Measurements from ENCODE around the gene KRT2.

DNA sequence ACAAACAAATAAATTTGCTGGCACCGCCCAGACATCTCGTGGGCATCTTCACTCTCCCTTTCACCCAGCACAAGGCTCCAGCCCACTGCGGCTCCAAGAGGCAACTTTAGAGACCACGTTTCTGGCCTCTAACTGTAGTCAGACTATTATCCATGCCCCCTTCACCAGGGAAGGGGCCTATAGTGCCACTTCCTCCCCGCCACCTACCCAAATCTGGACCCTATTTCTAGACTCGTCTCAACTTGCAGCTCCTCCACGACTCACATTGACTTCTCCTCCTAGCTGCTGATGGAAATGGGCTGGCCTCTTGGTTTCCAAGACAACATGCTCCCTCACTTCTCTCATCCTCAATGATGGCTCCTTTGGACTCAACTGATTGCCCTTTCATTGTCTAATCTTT, 15.9 kb upstream of the KRT2 start:
- TF ChIP-seq EZH2 (IDR thresholded peaks at IDR 0.05; ENCODE audit: borderline replicate concordance, low read depth, low read length, severe bottlenecking), result no peak
- TF ChIP-seq POLR2AphosphoS5 (IDR thresholded peaks at IDR 0.05; ENCODE audit: insufficient read depth, low read depth, low read length), result no peak
- TF ChIP-seq, protein P1, sequence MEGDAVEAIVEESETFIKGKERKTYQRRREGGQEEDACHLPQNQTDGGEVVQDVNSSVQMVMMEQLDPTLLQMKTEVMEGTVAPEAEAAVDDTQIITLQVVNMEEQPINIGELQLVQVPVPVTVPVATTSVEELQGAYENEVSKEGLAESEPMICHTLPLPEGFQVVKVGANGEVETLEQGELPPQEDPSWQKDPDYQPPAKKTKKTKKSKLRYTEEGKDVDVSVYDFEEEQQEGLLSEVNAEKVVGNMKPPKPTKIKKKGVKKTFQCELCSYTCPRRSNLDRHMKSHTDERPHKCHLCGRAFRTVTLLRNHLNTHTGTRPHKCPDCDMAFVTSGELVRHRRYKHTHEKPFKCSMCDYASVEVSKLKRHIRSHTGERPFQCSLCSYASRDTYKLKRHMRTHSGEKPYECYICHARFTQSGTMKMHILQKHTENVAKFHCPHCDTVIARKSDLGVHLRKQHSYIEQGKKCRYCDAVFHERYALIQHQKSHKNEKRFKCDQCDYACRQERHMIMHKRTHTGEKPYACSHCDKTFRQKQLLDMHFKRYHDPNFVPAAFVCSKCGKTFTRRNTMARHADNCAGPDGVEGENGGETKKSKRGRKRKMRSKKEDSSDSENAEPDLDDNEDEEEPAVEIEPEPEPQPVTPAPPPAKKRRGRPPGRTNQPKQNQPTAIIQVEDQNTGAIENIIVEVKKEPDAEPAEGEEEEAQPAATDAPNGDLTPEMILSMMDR (IDR thresholded peaks at IDR 0.05; ENCODE audit: extremely low read depth in 1 of 2, insufficient read depth in 1 of 2, low read depth in 1 of 2, low read length in 2 of 2), result no peak
- TF ChIP-seq POLR2A (IDR thresholded peaks at IDR 0.05; ENCODE audit: low read depth, low read length), result no peak
- TF ChIP-seq FOS (IDR thresholded peaks at IDR 0.05; ENCODE audit: borderline replicate concordance, insufficient read depth, low read length), result no peak
- no peak for TF ChIP-seq MAX (IDR thresholded peaks at IDR 0.05; ENCODE audit: insufficient read depth, insufficient read length)
- no peak for TF ChIP-seq MYC (IDR thresholded peaks at IDR 0.05; ENCODE audit: low read depth, low read length)

All from endothelial cell of umbilical vein (primary cell).